HCT116 (cell line): ENCODE data around the gene GCAT. TPM values are rescaled to one million over a fixed set of nuclear protein-coding genes. Genes with fewer than 3 reads are reported as not detected.
"Not testable (repeated sequence)": the region's sequence is repeated elsewhere in the genome, so short reads cannot be mapped to it uniquely, and the experiment has no call there.

Source experiments
- ATAC-seq: fragments of 200-7000 bp; cut with Tn5 transposase; 2 replicates; pipeline ENCODE4 v1.9.1; 2020; ENCODE audit warnings: mild to moderate bottlenecking, moderate library complexity
- BruUV-seq: library from RNA; stranded (reverse); fragments of 400-500 nt; replicated peaks from 2 replicates; lab custom pipeline; 2021; lab: Mats Ljungman, UMichigan
- CTCF ChIA-PET: fragments of 300-600 bp; sonication (Branson Sonifier 250); formaldehyde crosslinking; loops from one replicate; lab custom pipeline; 2021; ENCODE audit warnings: antibody characterized with exemption; lab: Charles Lee
- POLR2A ChIA-PET: fragments of 300-600, 350-600 bp; sonication (Branson Sonifier 250); formaldehyde crosslinking; loops from one replicate; lab custom pipeline; 2021; ENCODE audit warnings: antibody characterized with exemption; lab: Charles Lee
- RAD21 ChIA-PET, 2 experiments: fragments of 300-600 bp; sonication (Branson Sonifier 250); formaldehyde crosslinking; loops; one replicate each; lab custom pipeline; 2023; ENCODE audit warnings: low total read pairs in 2 of 2; ENCODE audit not compliant: uncharacterized antibody in 2 of 2, unreplicated experiment in 2 of 2, low non-redundant PET in 1 of 2; lab: Charles Lee
- DNase-seq: peaks from one replicate; pipeline ENCODE4 v3.0.0-alpha.2; 2010; ENCODE audit warnings: low read depth, low spot score
- H2AFZ ChIP-seq: fragments of 200-600 bp; shearing (Covaris generic), sonication (generic); 2 replicates; pipeline ENCODE4 v1.6.1; 2017; ENCODE audit warnings: low read depth, mixed run types, mixed read lengths, antibody characterized with exemption, low read length; ENCODE audit not compliant: poor library complexity, severe bottlenecking
- H3K27ac ChIP-seq: 2 replicates; pipeline ENCODE4 v1.5.1; 2012; ENCODE audit warnings: low read depth, low read length
- H3K27me3 ChIP-seq: fragments of 200-600 bp; sonication (generic); 2 replicates; pipeline ENCODE4 v1.6.1; 2016; ENCODE audit warnings: mixed run types, low read length, mixed read lengths; ENCODE audit not compliant: insufficient read depth
- H3K36me3 ChIP-seq, 2 experiments: fragments of 200-500 bp in 1 of 2; fragments of 200-600 bp in 1 of 2; sonication (Bioruptor generic) in 1 of 2; sonication (generic) in 1 of 2; 2 replicates each; pipeline versions ENCODE4 v1.5.1 to v1.6.1; 2014 to 2016; ENCODE audit warnings: low read length in 2 of 2, inconsistent platforms in 1 of 2, mixed read lengths in 1 of 2, mixed run types in 1 of 2; ENCODE audit not compliant: insufficient read depth in 2 of 2, control insufficient read depth in 1 of 2
- H3K4me1 ChIP-seq, 2 experiments: fragments of 200-600 bp in 1 of 2; sonication (generic) in 1 of 2; 2 replicates each; pipeline versions ENCODE4 v1.5.1 to v1.6.1; 2012 to 2017; ENCODE audit warnings: low read length in 2 of 2, inconsistent platforms in 1 of 2, mild to moderate bottlenecking in 1 of 2, mixed read lengths in 1 of 2, mixed run types in 1 of 2, moderate library complexity in 1 of 2; ENCODE audit not compliant: insufficient read depth in 2 of 2, control insufficient read depth in 1 of 2
- H3K4me2 ChIP-seq: fragments of 200-600 bp; sonication (generic); 2 replicates; pipeline ENCODE4 v1.6.1; 2017; ENCODE audit warnings: mixed run types, low read length, mixed read lengths
- H3K4me3 ChIP-seq, 2 experiments: fragments of 200-600 bp in 1 of 2; sonication (generic) in 1 of 2; replicated peaks in 1 of 2; 2 replicates each; pipeline ENCODE4 v1.5.1; 2011 to 2016; ENCODE audit warnings: low read length in 2 of 2, control low read depth in 1 of 2, low read depth in 1 of 2, mild to moderate bottlenecking in 1 of 2, mixed read lengths in 1 of 2, mixed run types in 1 of 2
- H3K79me2 ChIP-seq: fragments of 200-600 bp; sonication (generic); 2 replicates; pipeline ENCODE4 v1.6.1; 2017; ENCODE audit warnings: mild to moderate bottlenecking, mixed run types, low read length, moderate library complexity, mixed read lengths; ENCODE audit not compliant: insufficient read depth
- H3K9ac ChIP-seq: fragments of 200-600 bp; sonication (generic); 2 replicates; pipeline ENCODE4 v1.6.1; 2016; ENCODE audit warnings: low read length, mixed read lengths
- H3K9me2 ChIP-seq: fragments of 200-600 bp; sonication (generic), shearing (Covaris generic); 2 replicates; pipeline ENCODE4 v1.6.1; 2017; ENCODE audit warnings: mixed run types, mild to moderate bottlenecking, moderate library complexity; ENCODE audit not compliant: insufficient read depth
- H3K9me3 ChIP-seq, 2 experiments: fragments of 200-500 bp in 1 of 2; fragments of 200-600 bp in 1 of 2; sonication (Bioruptor generic) in 1 of 2; sonication (generic) in 1 of 2; 2 replicates each; pipeline ENCODE4 v1.6.1; 2014 to 2017; ENCODE audit warnings: low read length in 2 of 2, mixed read lengths in 2 of 2, inconsistent platforms in 1 of 2, low read depth in 1 of 2, mild to moderate bottlenecking in 1 of 2, mixed run types in 1 of 2, moderate library complexity in 1 of 2; ENCODE audit not compliant: control insufficient read depth in 1 of 2, insufficient read depth in 1 of 2
- H4K20me1 ChIP-seq: fragments of 200-600 bp; sonication (generic), shearing (Covaris generic); 2 replicates; pipeline ENCODE4 v1.6.1; 2017; ENCODE audit warnings: mixed run types, mild to moderate bottlenecking, moderate library complexity; ENCODE audit not compliant: insufficient read depth
- CTCF ChIP-seq, 3 experiments: fragments of 200-600 bp in 1 of 3; sonication (generic) in 1 of 3; IDR thresholded peaks in 2 of 3; conservative IDR thresholded peaks in 1 of 3; 2 replicates each; pipeline ENCODE4 v1.5.1; 2012 to 2017; ENCODE audit warnings: low read depth in 2 of 3, low read length in 2 of 3, antibody characterized with exemption in 1 of 3, borderline replicate concordance in 1 of 3, control low read depth in 1 of 3, mild to moderate bottlenecking in 1 of 3, mixed read lengths in 1 of 3, mixed run types in 1 of 3, moderate library complexity in 1 of 3; ENCODE audit not compliant: insufficient read depth in 1 of 3
- SP1 ChIP-seq: IDR thresholded peaks from 2 replicates; pipeline ENCODE4 v1.6.1; 2012; ENCODE audit warnings: low read depth
- ZFX ChIP-seq: fragments of 450-650 bp; IDR thresholded peaks from 2 replicates; pipeline ENCODE4 v1.6.1; 2017
- intact Hi-C: fragments of 100-400 bp; cut with micrococcal nuclease; formaldehyde crosslinking; loops from 2 replicates; pipeline ENCODE4 v1.10.0; 2022
- total RNA-seq: library from RNA; stranded (reverse); gene quantifications from one replicate; pipeline ENCODE4 v1.2.1, GENCODE V29; 2021; ENCODE audit not compliant: unreplicated experiment

The GCAT gene
- total RNA-seq, 1 experiment from 2014 or later = 88.7 TPM

- CTCF ChIA-PET = no interaction called here
- Histone ChIP-seq H3K9me3 (no peaks in the 10 kb centered on the region), H3K79me2 (no peaks in the 10 kb centered on the region), H3K9me2 (no peaks in the 10 kb centered on the region), H3K27ac (no peak overlapping the region), H3K27me3 (no peaks in the 10 kb centered on the region), H3K4me1 (peaks cover 8 to 22% of the 10 kb centered on the region in 2 experiments; a peak in 3 of 4 replicates), H3K9ac (no peak overlapping the region), H3K4me2 (no peak overlapping the region), H2AFZ (no peak overlapping the region), H4K20me1 (no peaks in the 10 kb centered on the region), H3K4me3 (no peak overlapping the region), H3K36me3 (no peaks in the 10 kb centered on the region)
- TF ChIP-seq CTCF (IDR thresholded peaks at IDR 0.05 in 2 of 3, conservative IDR thresholded peaks at IDR 0.05 in 1 of 3; ENCODE audit: borderline replicate concordance in 1 of 3, insufficient read depth in 1 of 3, low read depth in 2 of 3, low read length in 2 of 3) = no peak
- TF ChIP-seq ZFX = no peak
- no peak for TF ChIP-seq SP1
- RAD21 ChIA-PET = no interaction called here
- no TSS peak for BruUV-seq
- intact Hi-C loops = no loop called here
- POLR2A ChIA-PET = no interaction called here
- DNase-seq (no peak), ATAC-seq (no peak)
Observed at GRCh38 chr22:37797874-37798500, 9.7 kb upstream of the GCAT start.

DNA sequence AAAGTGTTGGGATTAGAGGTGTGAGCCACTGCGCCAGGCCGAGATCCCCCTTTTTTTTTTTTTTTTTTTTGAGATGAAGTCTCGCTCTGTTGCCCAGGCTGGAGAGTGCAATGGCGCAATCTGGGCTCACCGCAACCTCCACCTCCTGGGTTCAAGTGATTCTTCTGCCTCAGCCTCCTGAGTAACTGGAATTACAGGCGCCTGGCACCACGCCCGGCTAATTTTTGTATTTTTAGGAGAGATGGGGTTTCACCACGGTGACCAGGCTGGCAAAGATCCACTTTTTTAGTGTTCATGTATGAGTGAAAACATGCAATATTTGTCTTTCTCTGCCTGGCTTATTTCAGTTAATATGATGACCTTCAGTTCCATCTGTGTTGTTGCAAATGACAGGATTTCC lies 7.8 kb upstream of the GCAT start:
- POLR2A ChIA-PET = interaction anchor here (1.2 kb wide), 1 partner anchor 17 kb away, joined by 4 read pairs; no protein-coding TSS in a partner anchor
- ATAC-seq, H3K27ac ChIP-seq, H2AFZ ChIP-seq, RAD21 ChIA-PET, DNase-seq, BruUV-seq, H3K36me3 ChIP-seq, H3K27me3 ChIP-seq, intact Hi-C loops, H3K4me3 ChIP-seq, CTCF ChIA-PET, H3K9me3 ChIP-seq, H4K20me1 ChIP-seq, H3K9ac ChIP-seq, H3K9me2 ChIP-seq, H3K4me2 ChIP-seq, H3K79me2 ChIP-seq: not testable (repeated sequence)
- H3K4me1 ChIP-seq = peaks cover 16 to 29% of the 10 kb centered on the region in 2 experiments; a peak in 3 of 4 replicates
